Mesenchymal stem cell (in vitro differentiated cells and primary cell): ENCODE results near the gene RHEB.

Source experiments
- DNase-seq: peaks from one replicate; pipeline ENCODE4 v3.0.0-alpha.2; 2013
- H2AFZ ChIP-seq: one replicate; pipeline ENCODE4 v1.6.1; 2013; ENCODE audit warnings: low read depth, mild to moderate bottlenecking, control low read depth, inconsistent platforms, low read length, moderate library complexity
- H2AK5ac ChIP-seq: 2 replicates; pipeline ENCODE4 v1.6.1; 2013; ENCODE audit warnings: low read length, moderate library complexity, mild to moderate bottlenecking, inconsistent platforms; ENCODE audit not compliant: severe bottlenecking
- H2BK120ac ChIP-seq: one replicate; pipeline ENCODE4 v1.6.1; 2013; ENCODE audit warnings: low read depth, mild to moderate bottlenecking, inconsistent platforms, low read length, moderate library complexity
- H2BK12ac ChIP-seq, 2 experiments: one replicate each; pipeline ENCODE4 v1.6.1; 2013; ENCODE audit warnings: inconsistent platforms in 2 of 2, low read length in 2 of 2, mild to moderate bottlenecking in 2 of 2, moderate library complexity in 2 of 2, control low read depth in 1 of 2
- H2BK15ac ChIP-seq: one replicate; pipeline ENCODE4 v1.6.1; 2013; ENCODE audit warnings: mild to moderate bottlenecking, low read depth, inconsistent platforms; ENCODE audit not compliant: poor library complexity, severe bottlenecking
- H2BK5ac ChIP-seq: 2 replicates; pipeline ENCODE4 v1.6.1; 2013; ENCODE audit warnings: low read depth, mild to moderate bottlenecking, low read length, control low read depth, inconsistent platforms; ENCODE audit not compliant: poor library complexity, severe bottlenecking
- H3K14ac ChIP-seq, 2 experiments: one replicate each; pipeline ENCODE4 v1.6.1; 2013; ENCODE audit warnings: inconsistent platforms in 2 of 2, low read length in 2 of 2, control low read depth in 1 of 2, mild to moderate bottlenecking in 1 of 2, moderate library complexity in 1 of 2
- H3K18ac ChIP-seq, 2 experiments: one replicate each; pipeline ENCODE4 v1.6.1; 2013; ENCODE audit warnings: inconsistent platforms in 2 of 2, low read length in 2 of 2, control low read depth in 1 of 2, low read depth in 1 of 2, mild to moderate bottlenecking in 1 of 2
- H3K23ac ChIP-seq, 2 experiments: one replicate each; pipeline ENCODE4 v1.6.1; 2013; ENCODE audit warnings: inconsistent platforms in 2 of 2, low read length in 2 of 2, mild to moderate bottlenecking in 2 of 2, moderate library complexity in 2 of 2, control low read depth in 1 of 2
- H3K27ac ChIP-seq: 2 replicates; pipeline ENCODE4 v1.5.1; 2013; ENCODE audit warnings: mild to moderate bottlenecking, moderate library complexity, low read length, control low read depth, inconsistent platforms; ENCODE audit not compliant: poor library complexity, severe bottlenecking
- H3K27me3 ChIP-seq, 2 experiments: 2 replicates each; pipeline versions ENCODE4 v1.6.1 to v1.7.0; 2013; ENCODE audit warnings: low read length in 2 of 2, mild to moderate bottlenecking in 2 of 2, moderate library complexity in 2 of 2, control low read depth in 1 of 2, inconsistent platforms in 1 of 2; ENCODE audit not compliant: control insufficient read depth in 1 of 2, insufficient read depth in 1 of 2
- H3K36me3 ChIP-seq, 2 experiments: 2 replicates each; pipeline versions ENCODE4 v1.6.1 to v1.7.0; 2013; ENCODE audit warnings: low read length in 2 of 2, control low read depth in 1 of 2, inconsistent platforms in 1 of 2, low read depth in 1 of 2, mild to moderate bottlenecking in 1 of 2; ENCODE audit not compliant: insufficient read depth in 2 of 2, control insufficient read depth in 1 of 2
- H3K4ac ChIP-seq, 2 experiments: one replicate each; pipeline ENCODE4 v1.6.1; 2013; ENCODE audit warnings: inconsistent platforms in 2 of 2, low read length in 2 of 2, mild to moderate bottlenecking in 2 of 2, moderate library complexity in 2 of 2, control low read depth in 1 of 2, low read depth in 1 of 2
- H3K4me1 ChIP-seq: 2 replicates; pipeline ENCODE4 v1.6.1; 2013; ENCODE audit warnings: low read depth, low read length, control low read depth; ENCODE audit not compliant: control insufficient read depth, insufficient read depth
- H3K4me2 ChIP-seq: 2 replicates; pipeline ENCODE4 v1.6.1; 2013; ENCODE audit warnings: low read length, mild to moderate bottlenecking, inconsistent platforms; ENCODE audit not compliant: poor library complexity, severe bottlenecking
- H3K4me3 ChIP-seq, 2 experiments: 2 replicates each; pipeline versions ENCODE4 v1.5.1 to v1.7.0; 2013; ENCODE audit warnings: low read length in 2 of 2, mild to moderate bottlenecking in 2 of 2, control low read depth in 1 of 2, low read depth in 1 of 2; ENCODE audit not compliant: insufficient read depth in 1 of 2
- H3K79me1 ChIP-seq: replicated peaks from 2 replicates; pipeline ENCODE4 v1.6.1; 2013; ENCODE audit warnings: mild to moderate bottlenecking, control low read depth, low read length, inconsistent platforms; ENCODE audit not compliant: poor library complexity, severe bottlenecking
- H3K9ac ChIP-seq: 2 replicates; pipeline ENCODE4 v1.7.0; 2013; ENCODE audit warnings: mild to moderate bottlenecking, low read length, moderate library complexity
- H3K9me3 ChIP-seq: 2 replicates; pipeline ENCODE4 v1.7.0; 2013; ENCODE audit warnings: mild to moderate bottlenecking, low read length; ENCODE audit not compliant: control insufficient read depth
- H4K8ac ChIP-seq: one replicate; pipeline ENCODE4 v1.6.1; 2013; ENCODE audit warnings: inconsistent platforms, mild to moderate bottlenecking, low read length, moderate library complexity
- H4K91ac ChIP-seq: one replicate; pipeline ENCODE4 v1.6.1; 2013; ENCODE audit warnings: mild to moderate bottlenecking, low read length, inconsistent platforms
- WGBS: methylation state at CpG from one replicate; pipeline ENCODE4 v1.1.7; 2013; ENCODE audit warnings: mixed read lengths; 5-methylcytosine and 5-hydroxymethylcytosine counted together

The RHEB gene

GRCh38 chr7:151451626-151452571 is 67.8 kb downstream of the RHEB start:
- WGBS = 89% methylated on average over 22 of the region's 23 CpGs
- Histone ChIP-seq H2BK5ac (no peak overlapping the region), H2AK5ac (no peak overlapping the region), H3K4me1 (peaks cover 22% of the 10 kb centered on the region), H3K4ac (no peak overlapping the region), H2AFZ (no peak overlapping the region), H2BK15ac (no peak overlapping the region), H3K79me1 (no peaks in the 10 kb centered on the region), H3K4me2 (no peak overlapping the region), H3K36me3 (no peaks in the 10 kb centered on the region), H3K27me3 (peaks cover 0 to 12% of the 10 kb centered on the region in 2 experiments), H3K23ac (no peak overlapping the region), H2BK12ac (no peak overlapping the region), H3K9me3 (no peaks in the 10 kb centered on the region), H3K4me3 (no peak overlapping the region), H4K91ac (no peak overlapping the region), H3K27ac (no peak overlapping the region), H3K9ac (no peak overlapping the region), H3K14ac (peak overlapping the region in 1 of 2 experiments; percentile 41), H4K8ac (no peak overlapping the region), H2BK120ac (no peak overlapping the region), H3K18ac (no peak overlapping the region)
- DNase-seq = no peak

- Histone ChIP-seq H3K4me3 (no peak overlapping the region), H3K14ac (no peak overlapping the region), H2AFZ (no peak overlapping the region), H3K9me3 (no peaks in the 10 kb centered on the region), H2BK120ac (no peak overlapping the region), H3K27ac (no peak overlapping the region), H2BK15ac (no peak overlapping the region), H3K4me1 (peaks cover 22% of the 10 kb centered on the region), H3K4ac (no peak overlapping the region), H2BK5ac (no peak overlapping the region), H2BK12ac (no peak overlapping the region), H3K36me3 (no peaks in the 10 kb centered on the region), H3K23ac (no peak overlapping the region), H4K91ac (no peak overlapping the region), H4K8ac (no peak overlapping the region), H3K4me2 (no peak overlapping the region), H2AK5ac (no peak overlapping the region), H3K9ac (no peak overlapping the region), H3K27me3 (peaks cover 0 to 12% of the 10 kb centered on the region in 2 experiments), H3K18ac (no peak overlapping the region), H3K79me1 (no peaks in the 10 kb centered on the region)
- 93% methylated on average over 5 of the region's 5 CpGs for WGBS
- no peak for DNase-seq
Observed at GRCh38 chr7:151451156-151451555, 68.5 kb downstream of the RHEB start.

- Histone ChIP-seq H3K4me3 (no peak overlapping the region), H3K14ac (no peak overlapping the region), H2BK15ac (no peak overlapping the region), H3K27ac (no peak overlapping the region), H3K36me3 (no peaks in the 10 kb centered on the region), H4K8ac (no peak overlapping the region), H3K9me3 (no peaks in the 10 kb centered on the region), H2AK5ac (no peak overlapping the region), H4K91ac (no peak overlapping the region), H2BK120ac (no peak overlapping the region), H3K79me1 (no peaks in the 10 kb centered on the region), H2AFZ (no peak overlapping the region), H3K4me1 (peaks cover 22% of the 10 kb centered on the region), H3K18ac (no peak overlapping the region), H3K9ac (no peak overlapping the region), H3K27me3 (peaks cover 0 to 12% of the 10 kb centered on the region in 2 experiments), H3K23ac (no peak overlapping the region), H3K4me2 (no peak overlapping the region), H2BK5ac (no peak overlapping the region), H2BK12ac (no peak overlapping the region), H3K4ac (no peak overlapping the region)
- DNase-seq = no peak
- 96% methylated on average over 9 of the region's 9 CpGs for WGBS
Observed at GRCh38 chr7:151449990-151450389, 69.7 kb downstream of the RHEB start.
